ENCODE data around the gene ZBBX. TPM values are rescaled to one million over a fixed set of nuclear protein-coding genes. Genes with fewer than 3 reads are reported as not detected.

ZBBX gene
- total RNA-seq, 1 experiment from 2014 or later: 1.1 TPM

DNA sequence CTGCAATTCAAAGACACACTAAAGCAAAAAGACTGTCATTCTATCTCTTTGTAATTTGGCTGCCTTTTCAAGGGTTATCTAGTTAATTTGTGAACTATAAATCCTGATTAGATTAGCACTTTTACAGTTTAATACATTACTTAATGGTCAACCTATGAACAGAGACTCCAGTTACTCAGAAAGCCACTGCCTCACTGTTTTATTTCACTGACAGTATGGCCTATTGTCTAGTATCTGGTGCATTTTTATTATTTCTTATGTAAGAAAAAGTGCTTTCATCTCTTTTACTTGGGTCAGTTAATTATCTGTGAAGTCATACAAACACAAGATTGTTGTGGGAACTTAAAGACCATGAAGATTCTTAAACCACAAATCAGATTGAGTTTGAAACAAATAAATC, 133.8 kb downstream of the ZBBX start (continued):
- TF ChIP-seq, protein P1, sequence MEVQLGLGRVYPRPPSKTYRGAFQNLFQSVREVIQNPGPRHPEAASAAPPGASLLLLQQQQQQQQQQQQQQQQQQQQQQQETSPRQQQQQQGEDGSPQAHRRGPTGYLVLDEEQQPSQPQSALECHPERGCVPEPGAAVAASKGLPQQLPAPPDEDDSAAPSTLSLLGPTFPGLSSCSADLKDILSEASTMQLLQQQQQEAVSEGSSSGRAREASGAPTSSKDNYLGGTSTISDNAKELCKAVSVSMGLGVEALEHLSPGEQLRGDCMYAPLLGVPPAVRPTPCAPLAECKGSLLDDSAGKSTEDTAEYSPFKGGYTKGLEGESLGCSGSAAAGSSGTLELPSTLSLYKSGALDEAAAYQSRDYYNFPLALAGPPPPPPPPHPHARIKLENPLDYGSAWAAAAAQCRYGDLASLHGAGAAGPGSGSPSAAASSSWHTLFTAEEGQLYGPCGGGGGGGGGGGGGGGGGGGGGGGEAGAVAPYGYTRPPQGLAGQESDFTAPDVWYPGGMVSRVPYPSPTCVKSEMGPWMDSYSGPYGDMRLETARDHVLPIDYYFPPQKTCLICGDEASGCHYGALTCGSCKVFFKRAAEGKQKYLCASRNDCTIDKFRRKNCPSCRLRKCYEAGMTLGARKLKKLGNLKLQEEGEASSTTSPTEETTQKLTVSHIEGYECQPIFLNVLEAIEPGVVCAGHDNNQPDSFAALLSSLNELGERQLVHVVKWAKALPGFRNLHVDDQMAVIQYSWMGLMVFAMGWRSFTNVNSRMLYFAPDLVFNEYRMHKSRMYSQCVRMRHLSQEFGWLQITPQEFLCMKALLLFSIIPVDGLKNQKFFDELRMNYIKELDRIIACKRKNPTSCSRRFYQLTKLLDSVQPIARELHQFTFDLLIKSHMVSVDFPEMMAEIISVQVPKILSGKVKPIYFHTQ (CRISPR knock-in tag; IDR thresholded peaks at IDR 0.05): no peak
- no peak for TF ChIP-seq RELA (CRISPR knock-in tag; IDR thresholded peaks at IDR 0.05; ENCODE audit: borderline replicate concordance)

DNA sequence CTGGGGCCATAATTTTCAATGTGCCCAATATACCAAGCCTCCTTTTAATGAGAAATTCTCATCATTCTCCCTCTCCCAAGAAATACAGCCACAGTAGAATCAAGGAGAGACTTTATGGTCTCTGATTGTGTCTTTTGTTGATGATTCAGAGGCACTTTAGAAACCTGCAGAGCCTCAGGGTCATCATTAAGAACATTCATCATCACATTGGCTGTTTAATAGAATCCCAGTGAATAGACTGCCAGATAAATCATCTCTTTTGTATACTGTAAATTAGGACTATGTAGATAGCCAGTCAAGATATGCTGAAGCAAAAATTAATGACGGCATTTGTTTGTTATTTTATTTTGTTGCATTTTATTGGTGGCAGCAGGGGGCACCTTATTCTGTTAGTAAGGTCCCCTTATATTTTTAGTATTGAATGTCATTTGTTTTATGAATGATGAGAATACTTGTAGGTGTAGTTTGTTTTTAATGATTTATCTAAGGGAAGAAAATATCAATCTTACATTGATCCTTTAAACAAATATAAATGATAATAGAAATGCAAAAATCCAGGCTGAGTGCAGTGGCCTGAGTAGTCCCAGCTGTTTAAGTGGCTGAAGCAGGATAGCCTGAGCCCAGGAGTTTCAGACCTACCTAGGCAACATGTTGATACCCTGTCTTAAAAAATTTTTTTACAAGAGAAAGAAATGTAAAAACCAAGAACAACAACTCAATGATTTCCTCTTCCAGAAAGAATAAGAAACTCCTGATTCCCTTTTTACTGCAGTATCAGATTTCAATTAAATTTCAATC, 138.8 kb downstream of the ZBBX start:
- TF ChIP-seq FOXK1 (CRISPR knock-in tag; IDR thresholded peaks at IDR 0.05) (no peak), EMX1 (CRISPR knock-in tag; IDR thresholded peaks at IDR 0.05) (no peak), NFE2L1 (CRISPR knock-in tag; IDR thresholded peaks at IDR 0.05) (no peak), SP1 (CRISPR knock-in tag; conservative IDR thresholded peaks at IDR 0.05) (no peak), HMGA2 (CRISPR knock-in tag; IDR thresholded peaks at IDR 0.05) (no peak), ZNF671 (CRISPR knock-in tag; IDR thresholded peaks at IDR 0.05) (no peak), FOXJ3 (CRISPR knock-in tag; IDR thresholded peaks at IDR 0.05; ENCODE audit: borderline replicate concordance) (no peak), ZNF121 (CRISPR knock-in tag; IDR thresholded peaks at IDR 0.05) (no peak), CREM (CRISPR knock-in tag; IDR thresholded peaks at IDR 0.05) (no peak), IRF2 (CRISPR knock-in tag; IDR thresholded peaks at IDR 0.05; ENCODE audit: borderline replicate concordance, low read depth) (no peak), ELF4 (CRISPR knock-in tag; IDR thresholded peaks at IDR 0.05; ENCODE audit: low read depth) (no peak)
- TF ChIP-seq, protein P2, sequence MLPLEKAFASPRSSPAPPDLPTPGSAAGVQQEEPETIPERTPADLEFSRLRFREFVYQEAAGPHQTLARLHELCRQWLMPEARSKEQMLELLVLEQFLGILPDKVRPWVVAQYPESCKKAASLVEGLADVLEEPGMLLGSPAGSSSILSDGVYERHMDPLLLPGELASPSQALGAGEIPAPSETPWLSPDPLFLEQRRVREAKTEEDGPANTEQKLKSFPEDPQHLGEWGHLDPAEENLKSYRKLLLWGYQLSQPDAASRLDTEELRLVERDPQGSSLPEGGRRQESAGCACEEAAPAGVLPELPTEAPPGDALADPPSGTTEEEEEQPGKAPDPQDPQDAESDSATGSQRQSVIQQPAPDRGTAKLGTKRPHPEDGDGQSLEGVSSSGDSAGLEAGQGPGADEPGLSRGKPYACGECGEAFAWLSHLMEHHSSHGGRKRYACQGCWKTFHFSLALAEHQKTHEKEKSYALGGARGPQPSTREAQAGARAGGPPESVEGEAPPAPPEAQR (CRISPR knock-in tag; IDR thresholded peaks at IDR 0.05): no peak
- TF ChIP-seq, protein P3, sequence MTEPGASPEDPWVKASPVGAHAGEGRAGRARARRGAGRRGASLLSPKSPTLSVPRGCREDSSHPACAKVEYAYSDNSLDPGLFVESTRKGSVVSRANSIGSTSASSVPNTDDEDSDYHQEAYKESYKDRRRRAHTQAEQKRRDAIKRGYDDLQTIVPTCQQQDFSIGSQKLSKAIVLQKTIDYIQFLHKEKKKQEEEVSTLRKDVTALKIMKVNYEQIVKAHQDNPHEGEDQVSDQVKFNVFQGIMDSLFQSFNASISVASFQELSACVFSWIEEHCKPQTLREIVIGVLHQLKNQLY (CRISPR knock-in tag; IDR thresholded peaks at IDR 0.05): no peak
- TF ChIP-seq, protein P4, sequence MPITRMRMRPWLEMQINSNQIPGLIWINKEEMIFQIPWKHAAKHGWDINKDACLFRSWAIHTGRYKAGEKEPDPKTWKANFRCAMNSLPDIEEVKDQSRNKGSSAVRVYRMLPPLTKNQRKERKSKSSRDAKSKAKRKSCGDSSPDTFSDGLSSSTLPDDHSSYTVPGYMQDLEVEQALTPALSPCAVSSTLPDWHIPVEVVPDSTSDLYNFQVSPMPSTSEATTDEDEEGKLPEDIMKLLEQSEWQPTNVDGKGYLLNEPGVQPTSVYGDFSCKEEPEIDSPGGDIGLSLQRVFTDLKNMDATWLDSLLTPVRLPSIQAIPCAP (CRISPR knock-in tag; IDR thresholded peaks at IDR 0.05): no peak
- TF ChIP-seq, protein P5, sequence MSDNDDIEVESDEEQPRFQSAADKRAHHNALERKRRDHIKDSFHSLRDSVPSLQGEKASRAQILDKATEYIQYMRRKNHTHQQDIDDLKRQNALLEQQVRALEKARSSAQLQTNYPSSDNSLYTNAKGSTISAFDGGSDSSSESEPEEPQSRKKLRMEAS (CRISPR knock-in tag; IDR thresholded peaks at IDR 0.05): no peak
- Mint-ChIP-seq H3K4me1 (peaks cover 30% of the 10 kb centered on the region), H3K4me3 (no peak overlapping the region), H3K36me3 (no peaks in the 10 kb centered on the region), H3K9me3 (peaks cover 3% of the 10 kb centered on the region; the same call in 1 of the 2 replicates), H3K27ac (peak overlapping the region; percentile 58), H3K27me3 (ENCODE audit: low read depth) (no peaks in the 10 kb centered on the region)
- POLR2A ChIA-PET: no interaction called here
- ATAC-seq (peak; percentile 91), DNase-seq (ENCODE audit: low spot score) (no peak)
- CTCF ChIA-PET: no interaction called here

DNA sequence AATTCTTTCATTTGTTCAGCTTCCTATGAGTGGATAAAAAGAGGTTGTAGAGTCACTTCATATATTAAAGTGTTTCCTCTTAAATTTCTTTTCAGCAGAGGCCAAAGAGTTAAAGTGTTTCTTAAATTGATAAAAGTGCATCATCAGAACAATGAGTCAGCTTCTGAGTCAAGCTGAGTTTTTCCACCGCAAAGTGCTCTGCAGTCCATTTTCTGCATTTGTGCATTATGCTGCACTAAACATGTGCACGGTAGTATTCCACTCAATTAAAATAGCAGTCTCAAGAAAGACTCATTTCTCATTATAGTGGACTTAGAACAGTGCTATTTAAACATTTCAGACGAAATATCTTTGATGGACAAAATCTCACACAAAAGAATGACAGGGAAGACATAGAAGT, 152.0 kb downstream of the ZBBX start:
- DNase-seq (ENCODE audit: low spot score): no peak
- no peak for TF ChIP-seq GABPB1 (CRISPR knock-in tag; IDR thresholded peaks at IDR 0.05)
- ChIA-PET CTCF (no interaction called here), POLR2A (no interaction called here)
- Mint-ChIP-seq H3K27ac (no peak overlapping the region), H3K4me1 (0 out of 2 replicates have a peak, but pooled peaks cover 2% of the 10 kb centered on the region), H3K27me3 (ENCODE audit: low read depth) (no peaks in the 10 kb centered on the region), H3K9me3 (no peaks in the 10 kb centered on the region), H3K36me3 (no peaks in the 10 kb centered on the region), H3K4me3 (no peak overlapping the region)
- ATAC-seq: no peak

All from WTC11 (cell line).